22Rv1 (cell line): ENCODE results near the gene SSBP2.

ENCODE experiments used
- H3K27ac ChIP-seq: fragments of 450-650 bp; 2 replicates; pipeline ENCODE4 v1.5.1; 2017
- ZFX ChIP-seq: fragments of 450-650 bp; IDR thresholded peaks from 2 replicates; pipeline ENCODE4 v1.6.1; 2017; ENCODE audit warnings: antibody characterized with exemption, borderline replicate concordance
- TF ChIP-seq, protein P1 (sequence below): fragments of 450-650 bp; IDR thresholded peaks from 2 replicates; pipeline ENCODE4 v1.5.1; 2017; ENCODE audit warnings: mild to moderate bottlenecking

The SSBP2 gene

DNA sequence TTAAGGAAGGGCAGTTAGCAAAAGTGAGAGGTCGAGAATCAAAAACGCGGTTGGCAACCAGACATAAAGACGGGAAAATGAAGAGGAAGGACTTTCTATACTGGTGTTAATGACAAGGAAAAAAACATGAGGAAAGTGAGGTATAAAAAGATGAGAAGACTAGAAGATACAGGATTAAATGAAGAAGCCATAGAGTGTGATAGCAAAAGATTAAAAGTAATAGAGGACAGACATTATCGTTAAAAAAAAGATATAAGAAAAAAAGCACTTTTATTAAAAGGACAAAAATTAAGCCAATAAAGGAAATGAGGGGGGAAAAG is 1.7 kb upstream of the SSBP2 start:
- peak overlapping the region; percentile 92 for H3K27ac ChIP-seq
- TF ChIP-seq ZFX = no peak
- TF ChIP-seq, protein P1, sequence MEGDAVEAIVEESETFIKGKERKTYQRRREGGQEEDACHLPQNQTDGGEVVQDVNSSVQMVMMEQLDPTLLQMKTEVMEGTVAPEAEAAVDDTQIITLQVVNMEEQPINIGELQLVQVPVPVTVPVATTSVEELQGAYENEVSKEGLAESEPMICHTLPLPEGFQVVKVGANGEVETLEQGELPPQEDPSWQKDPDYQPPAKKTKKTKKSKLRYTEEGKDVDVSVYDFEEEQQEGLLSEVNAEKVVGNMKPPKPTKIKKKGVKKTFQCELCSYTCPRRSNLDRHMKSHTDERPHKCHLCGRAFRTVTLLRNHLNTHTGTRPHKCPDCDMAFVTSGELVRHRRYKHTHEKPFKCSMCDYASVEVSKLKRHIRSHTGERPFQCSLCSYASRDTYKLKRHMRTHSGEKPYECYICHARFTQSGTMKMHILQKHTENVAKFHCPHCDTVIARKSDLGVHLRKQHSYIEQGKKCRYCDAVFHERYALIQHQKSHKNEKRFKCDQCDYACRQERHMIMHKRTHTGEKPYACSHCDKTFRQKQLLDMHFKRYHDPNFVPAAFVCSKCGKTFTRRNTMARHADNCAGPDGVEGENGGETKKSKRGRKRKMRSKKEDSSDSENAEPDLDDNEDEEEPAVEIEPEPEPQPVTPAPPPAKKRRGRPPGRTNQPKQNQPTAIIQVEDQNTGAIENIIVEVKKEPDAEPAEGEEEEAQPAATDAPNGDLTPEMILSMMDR = no peak

DNA sequence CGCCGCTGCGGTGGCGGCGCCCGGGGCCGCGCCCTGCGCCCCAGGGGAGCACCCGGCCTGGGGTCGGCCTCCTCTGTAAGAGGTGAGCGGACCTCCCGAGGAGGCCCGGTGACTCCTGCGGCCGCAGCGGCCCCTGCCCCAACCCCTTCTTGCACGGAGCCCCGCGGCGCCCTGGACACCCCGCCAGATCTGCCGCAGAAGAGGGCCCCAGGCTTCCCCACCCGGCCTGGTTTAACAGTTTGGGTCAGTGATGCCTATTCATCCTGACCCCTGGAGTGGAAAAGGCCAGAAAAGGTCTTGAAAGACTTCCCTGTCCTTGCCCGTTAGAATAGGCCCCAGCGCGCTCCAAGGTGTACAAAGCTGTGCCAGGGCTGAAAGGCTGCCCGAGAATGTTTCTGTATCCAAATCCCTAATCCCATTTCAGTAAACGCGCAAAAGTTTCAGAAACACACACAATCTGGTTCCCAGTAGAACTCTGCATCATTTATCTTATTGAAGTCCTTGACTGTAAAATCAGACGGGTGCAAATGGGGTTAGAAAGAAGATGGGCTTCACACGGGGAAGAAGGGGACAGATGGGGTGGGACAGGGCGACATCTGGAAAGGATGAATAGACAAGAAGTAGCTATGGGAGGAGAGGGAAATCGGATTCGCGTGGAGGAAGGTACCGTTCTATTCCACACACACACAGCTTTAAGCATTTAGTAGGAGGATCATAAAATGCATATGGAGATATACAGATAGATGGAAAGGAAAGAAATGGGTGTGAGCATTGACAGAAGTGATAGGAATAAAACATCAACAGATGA is 1.1 kb upstream of the SSBP2 start:
- peak overlapping the region; percentile 92 for H3K27ac ChIP-seq

DNA sequence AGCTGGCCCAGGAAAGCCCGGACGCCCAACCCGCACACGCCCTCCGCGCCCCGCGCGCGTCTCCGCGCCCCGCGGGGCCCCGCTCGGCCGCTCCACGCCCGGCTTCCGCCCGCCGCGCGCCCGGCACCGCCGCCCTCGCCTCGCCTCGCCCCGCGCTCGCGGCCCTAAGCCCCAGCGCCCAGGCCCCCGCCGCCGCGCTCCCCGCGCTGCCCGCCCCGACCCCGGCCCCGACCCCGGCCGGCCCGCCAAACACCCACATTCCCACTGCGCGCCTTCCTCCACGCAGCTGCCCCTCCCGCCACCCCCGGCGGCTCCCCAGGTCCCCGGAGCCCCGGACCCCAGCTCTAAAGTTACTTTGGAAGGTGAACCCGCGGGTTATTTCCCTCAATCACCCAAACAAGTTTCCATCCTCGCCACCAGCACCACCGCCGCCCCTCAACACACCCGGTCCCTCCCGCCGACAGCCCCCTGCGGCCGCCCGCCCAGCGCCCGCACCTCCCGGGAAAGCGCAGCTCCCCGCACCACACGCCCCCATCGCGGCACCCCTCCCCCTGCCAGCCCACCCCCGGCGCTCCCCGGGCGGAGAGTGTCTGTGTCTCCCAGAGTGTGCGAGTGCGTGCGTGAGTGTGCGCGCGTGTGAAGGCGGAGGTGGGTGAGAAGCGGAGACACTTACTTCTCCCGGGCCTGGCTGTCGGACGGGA is 439 bp downstream of the SSBP2 start:
- no peak for TF ChIP-seq ZFX
- TF ChIP-seq, protein P1 = no peak
- peak overlapping the region; percentile 92 for H3K27ac ChIP-seq

More for the DNA sequence above, 1.1 kb upstream of the SSBP2 start:
- no peak for TF ChIP-seq ZFX
- TF ChIP-seq, protein P1 = no peak

DNA sequence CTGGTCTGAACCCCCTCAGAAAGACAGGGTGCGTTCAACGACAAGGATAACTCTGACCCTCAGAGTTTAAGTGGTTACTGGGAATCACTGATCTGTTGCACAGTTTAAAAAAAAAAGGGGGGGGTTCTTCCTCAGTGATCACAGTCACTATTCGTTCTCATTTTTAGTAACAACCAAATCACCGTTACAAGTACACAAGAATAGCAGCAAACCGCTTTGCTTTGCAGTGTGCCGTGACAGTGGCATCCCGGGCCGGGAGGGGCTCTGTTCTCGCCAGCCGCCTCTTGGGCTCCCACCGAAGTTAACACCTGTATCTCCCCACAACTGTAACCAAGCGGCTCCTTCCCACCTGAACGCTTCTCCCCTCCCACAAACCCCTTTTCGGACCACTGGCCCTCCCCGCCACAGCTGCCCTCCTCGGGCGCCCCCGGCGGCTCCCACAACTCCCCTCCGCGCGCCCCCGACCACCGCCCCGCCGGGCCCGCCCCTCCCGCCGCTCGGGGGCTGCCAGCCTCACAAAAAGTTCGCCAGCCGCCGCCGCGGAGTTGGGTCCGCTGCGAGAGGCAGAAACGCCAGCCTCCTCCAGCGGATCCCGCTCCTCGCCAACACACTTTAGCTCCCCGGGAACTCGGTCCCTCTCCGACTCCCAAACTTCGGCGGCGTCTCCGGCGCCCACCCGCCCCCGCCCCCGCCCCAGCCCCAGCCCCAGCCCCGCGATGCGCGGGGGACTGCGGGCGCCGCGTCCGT is 1.2 kb downstream of the SSBP2 start:
- TF ChIP-seq, protein P1 = no peak
- TF ChIP-seq ZFX = no peak
- H3K27ac ChIP-seq = peak overlapping the region; percentile 92

DNA sequence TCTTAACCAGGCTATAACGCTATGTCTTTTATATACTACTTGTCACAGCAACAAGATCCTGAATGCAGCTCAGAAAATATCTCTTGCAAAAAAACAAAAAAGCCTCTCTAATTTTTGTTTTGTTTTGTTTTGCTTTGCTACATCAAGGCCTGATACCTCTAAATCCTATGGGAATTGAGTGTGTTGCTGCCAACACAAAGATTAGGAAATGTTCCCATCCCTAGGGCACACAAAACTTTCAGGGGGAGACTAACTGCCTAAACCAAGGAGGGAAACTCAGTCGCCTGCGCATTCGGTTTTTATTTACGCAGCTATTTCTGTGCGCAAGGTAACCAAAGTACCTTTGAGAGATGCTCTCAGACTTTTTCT is 1.7 kb downstream of the SSBP2 start:
- TF ChIP-seq, protein P1 = no peak
- TF ChIP-seq ZFX = no peak
- H3K27ac ChIP-seq = no peak overlapping the region

DNA sequence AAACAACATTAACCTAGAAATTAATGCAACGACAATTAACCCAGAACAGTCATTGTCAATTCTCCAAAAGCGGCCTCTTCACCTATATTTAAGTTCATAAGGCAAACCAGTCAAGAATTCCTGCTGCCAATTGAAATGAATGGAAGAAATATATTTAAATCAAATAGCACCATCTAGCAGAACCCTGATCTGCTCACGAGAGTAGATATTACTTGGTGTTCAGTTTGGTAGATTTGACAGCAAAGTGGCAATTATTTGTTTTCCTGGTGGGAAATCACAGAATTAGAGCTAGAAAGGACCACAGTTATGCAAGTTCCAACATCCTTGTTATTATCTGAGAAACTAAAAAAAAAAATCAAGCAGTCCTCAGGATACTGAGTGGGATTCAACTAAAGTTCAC is 2.3 kb downstream of the SSBP2 start:
- no peak overlapping the region for H3K27ac ChIP-seq
- no peak for TF ChIP-seq ZFX
- TF ChIP-seq, protein P1 = no peak
